ENCODE data around the gene ENTPD3. TPM values are rescaled to one million over a fixed set of nuclear protein-coding genes. Genes with fewer than 3 reads are reported as not detected.

The ENTPD3 gene
- polyA plus RNA-seq, 3 donors, result not detected

DNA sequence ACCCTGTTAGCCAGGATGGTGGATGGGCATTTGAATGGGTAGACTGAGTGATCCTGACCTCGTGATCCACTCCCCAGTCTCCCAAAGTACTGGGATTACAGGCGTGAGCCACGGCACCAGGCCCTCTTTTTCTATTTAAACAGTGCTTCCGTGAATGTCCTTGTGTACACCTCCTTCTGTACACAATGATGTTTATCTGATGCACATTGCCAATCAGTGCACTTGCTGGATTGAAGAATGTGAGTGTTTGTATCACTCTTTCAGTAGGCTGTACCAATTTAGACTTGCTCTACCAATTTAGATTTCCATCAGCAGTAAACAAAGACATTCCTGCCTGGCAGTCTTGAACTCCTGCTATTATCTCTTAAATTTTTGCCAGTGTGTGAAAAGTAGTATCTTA, 81.0 kb downstream of the ENTPD3 start:
- H3K27ac Mint-ChIP-seq, result no peak overlapping the region
- peaks cover 3% of the 10 kb centered on the region for H3K4me1 Mint-ChIP-seq

DNA sequence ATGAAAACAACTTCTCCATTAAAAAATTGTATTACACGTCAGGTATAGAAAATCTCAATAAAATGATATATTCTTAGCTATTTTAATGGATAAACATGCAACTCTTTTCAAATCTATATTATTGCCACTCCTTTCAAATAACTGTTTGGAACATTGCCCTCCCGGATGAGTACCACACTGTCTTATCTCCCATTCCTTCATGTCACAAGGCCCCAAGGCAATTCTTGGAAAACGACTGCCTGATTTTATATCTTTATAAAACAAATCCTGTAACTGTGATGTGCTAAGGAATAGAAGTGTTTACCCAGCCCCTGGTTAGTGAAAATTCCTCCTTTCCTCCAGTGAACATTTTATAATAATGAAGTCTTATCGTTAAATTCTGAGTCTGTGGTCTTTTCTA, 83.7 kb downstream of the ENTPD3 start:
- no peak overlapping the region for H3K27ac Mint-ChIP-seq
- H3K9me3 Mint-ChIP-seq, result peaks cover 0 to 3% (median 0%) of the 10 kb centered on the region in 7 donors
- intact Hi-C loops (cut with micrococcal nuclease), result loop anchor here in 1 of 2 donors (10.0 kb wide), 1 partner anchor 54 kb away; the partner anchor contains the start of gene ZNF621
- Histone ChIP-seq H3K4me2 (replicated peaks; ENCODE audit: extremely low read depth, low read length, poor library complexity, severe bottlenecking) (no peak overlapping the region), H3K9ac (ENCODE audit: insufficient read depth, low read length, poor library complexity, severe bottlenecking) (no peak overlapping the region), H3K36me3 (replicated peaks in 1 of 2; ENCODE audit: control insufficient read depth in 1 of 2, insufficient read depth in 2 of 2, low read length in 2 of 2) (peaks cover 0 to 12% of the 10 kb centered on the region in 2 donors), H4K20me1 (ENCODE audit: insufficient read depth, low read length) (no peaks in the 10 kb centered on the region), H3K27ac (ENCODE audit: low read depth in 1 of 2, low read length in 2 of 2) (no peak overlapping the region), H3K9me3 (replicated peaks in 1 of 2; ENCODE audit: control insufficient read depth in 1 of 2, insufficient read depth in 1 of 2, low read length in 2 of 2) (no peaks in the 10 kb centered on the region), H3K4me1 (ENCODE audit: control insufficient read depth in 1 of 2, insufficient read depth in 2 of 2, low read length in 2 of 2) (no peaks in the 10 kb centered on the region), H3K79me2 (ENCODE audit: insufficient read depth, low read length) (no peaks in the 10 kb centered on the region), H3K4me3 (replicated peaks in 1 of 3; ENCODE audit: low read depth in 2 of 3, low read length in 3 of 3) (no peak overlapping the region), H3K27me3 (ENCODE audit: control insufficient read depth in 2 of 2, insufficient read depth in 2 of 2, low read length in 2 of 2) (no peaks in the 10 kb centered on the region), H2AFZ (ENCODE audit: insufficient read depth, low read depth, low read length, poor library complexity, severe bottlenecking) (no peak overlapping the region)
- 80% methylated on average over 1 of the region's 4 CpGs for WGBS (ENCODE audit: insufficient coverage)
- H3K36me3 Mint-ChIP-seq, result peaks cover 9 to 10% of the 10 kb centered on the region in 2 donors
- H3K4me1 Mint-ChIP-seq, result no peaks in the 10 kb centered on the region
- TF ChIP-seq, protein P1, sequence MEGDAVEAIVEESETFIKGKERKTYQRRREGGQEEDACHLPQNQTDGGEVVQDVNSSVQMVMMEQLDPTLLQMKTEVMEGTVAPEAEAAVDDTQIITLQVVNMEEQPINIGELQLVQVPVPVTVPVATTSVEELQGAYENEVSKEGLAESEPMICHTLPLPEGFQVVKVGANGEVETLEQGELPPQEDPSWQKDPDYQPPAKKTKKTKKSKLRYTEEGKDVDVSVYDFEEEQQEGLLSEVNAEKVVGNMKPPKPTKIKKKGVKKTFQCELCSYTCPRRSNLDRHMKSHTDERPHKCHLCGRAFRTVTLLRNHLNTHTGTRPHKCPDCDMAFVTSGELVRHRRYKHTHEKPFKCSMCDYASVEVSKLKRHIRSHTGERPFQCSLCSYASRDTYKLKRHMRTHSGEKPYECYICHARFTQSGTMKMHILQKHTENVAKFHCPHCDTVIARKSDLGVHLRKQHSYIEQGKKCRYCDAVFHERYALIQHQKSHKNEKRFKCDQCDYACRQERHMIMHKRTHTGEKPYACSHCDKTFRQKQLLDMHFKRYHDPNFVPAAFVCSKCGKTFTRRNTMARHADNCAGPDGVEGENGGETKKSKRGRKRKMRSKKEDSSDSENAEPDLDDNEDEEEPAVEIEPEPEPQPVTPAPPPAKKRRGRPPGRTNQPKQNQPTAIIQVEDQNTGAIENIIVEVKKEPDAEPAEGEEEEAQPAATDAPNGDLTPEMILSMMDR (IDR thresholded peaks at IDR 0.05), result no peak
- DNase-seq, result no peak
- peaks cover 0 to 3% (median 3%) of the 10 kb centered on the region in 3 donors for H3K27me3 Mint-ChIP-seq (ENCODE audit: low read depth in 3 of 3)
- no peak overlapping the region for H3K4me3 Mint-ChIP-seq

More for the DNA sequence above, 81.0 kb downstream of the ENTPD3 start:
- TF ChIP-seq, protein P1 (IDR thresholded peaks at IDR 0.05), result no peak
- no peak for DNase-seq
- Histone ChIP-seq H3K27me3 (ENCODE audit: control insufficient read depth in 2 of 2, insufficient read depth in 2 of 2, low read length in 2 of 2) (no peaks in the 10 kb centered on the region), H3K27ac (ENCODE audit: low read depth in 1 of 2, low read length in 2 of 2) (no peak overlapping the region), H3K36me3 (replicated peaks in 1 of 2; ENCODE audit: control insufficient read depth in 1 of 2, insufficient read depth in 2 of 2, low read length in 2 of 2) (peaks cover 14 to 39% of the 10 kb centered on the region in 2 donors), H3K79me2 (ENCODE audit: insufficient read depth, low read length) (no peaks in the 10 kb centered on the region), H4K20me1 (ENCODE audit: insufficient read depth, low read length) (no peaks in the 10 kb centered on the region), H3K4me2 (replicated peaks; ENCODE audit: extremely low read depth, low read length, poor library complexity, severe bottlenecking) (no peak overlapping the region), H3K4me1 (ENCODE audit: control insufficient read depth in 1 of 2, insufficient read depth in 2 of 2, low read length in 2 of 2) (no peaks in the 10 kb centered on the region), H3K9ac (ENCODE audit: insufficient read depth, low read length, poor library complexity, severe bottlenecking) (no peak overlapping the region), H3K4me3 (replicated peaks in 1 of 3; ENCODE audit: low read depth in 2 of 3, low read length in 3 of 3) (no peak overlapping the region), H3K9me3 (replicated peaks in 1 of 2; ENCODE audit: control insufficient read depth in 1 of 2, insufficient read depth in 1 of 2, low read length in 2 of 2) (no peaks in the 10 kb centered on the region), H2AFZ (ENCODE audit: insufficient read depth, low read depth, low read length, poor library complexity, severe bottlenecking) (no peak overlapping the region)
- WGBS (ENCODE audit: insufficient coverage), result 100% methylated on average over 1 of the region's 4 CpGs
- Mint-ChIP-seq H3K27me3 (ENCODE audit: low read depth in 3 of 3) (peaks cover 0 to 2% (median 0%) of the 10 kb centered on the region in 3 donors), H3K4me3 (no peak overlapping the region), H3K36me3 (peaks cover 32 to 34% of the 10 kb centered on the region in 2 donors), H3K9me3 (peaks cover 0 to 3% (median 0%) of the 10 kb centered on the region in 7 donors)
- intact Hi-C loops (cut with micrococcal nuclease), result no loop called here

Data from CD14-positive monocyte (primary cell).